ENCODE measurements around the gene RASEF.

GRCh38 chr9:82968388-82968787 is 94.6 kb downstream of the RASEF start:
- TF ChIP-seq CTCF (IDR thresholded peaks at IDR 0.05; ENCODE audit: insufficient read depth, low read length) (no peak), REST (IDR thresholded peaks at IDR 0.05; ENCODE audit: insufficient replicate concordance, low read depth) (no peak), POLR2AphosphoS5 (IDR thresholded peaks at IDR 0.05; ENCODE audit: low read depth) (no peak), GABPA (IDR thresholded peaks at IDR 0.05; ENCODE audit: low read depth) (no peak)

Data from HL-60 (cell line).